Measurements from ENCODE around the gene CIPC.
A peak's percentile ranks its signal among the peaks of the same experiment; 100 is the strongest.

The CIPC gene

GRCh38 chr14:77104393-77104792, 6.3 kb downstream of the CIPC start:
- DNase-seq = no peak

GRCh38 chr14:77105145-77105939, 7.3 kb downstream of the CIPC start:
- DNase-seq = no peak

DNA sequence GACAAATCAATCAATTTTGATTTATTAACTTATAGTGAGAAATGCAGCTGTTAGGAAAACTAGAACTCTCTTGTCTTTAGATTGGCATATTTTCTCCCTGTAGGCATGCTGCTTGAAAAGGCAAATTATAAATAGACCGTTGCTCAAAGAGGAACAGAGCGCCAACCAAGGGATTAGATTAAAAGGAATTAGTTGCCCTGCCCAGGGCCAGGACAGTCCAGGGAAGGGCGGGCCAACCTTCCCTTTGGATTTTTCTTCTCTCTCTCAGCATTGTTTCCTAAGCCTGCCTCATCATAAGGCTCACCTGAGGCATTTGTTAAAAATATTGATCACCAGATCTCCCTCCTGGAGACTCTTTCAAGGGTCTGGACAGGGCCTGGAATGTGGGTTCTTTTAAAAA, 8.6 kb downstream of the CIPC start:
- no peak for DNase-seq

- DNase-seq = no peak
These were observed 9.2 kb downstream of the CIPC start for GRCh38 chr14:77107228-77107627.

DNA sequence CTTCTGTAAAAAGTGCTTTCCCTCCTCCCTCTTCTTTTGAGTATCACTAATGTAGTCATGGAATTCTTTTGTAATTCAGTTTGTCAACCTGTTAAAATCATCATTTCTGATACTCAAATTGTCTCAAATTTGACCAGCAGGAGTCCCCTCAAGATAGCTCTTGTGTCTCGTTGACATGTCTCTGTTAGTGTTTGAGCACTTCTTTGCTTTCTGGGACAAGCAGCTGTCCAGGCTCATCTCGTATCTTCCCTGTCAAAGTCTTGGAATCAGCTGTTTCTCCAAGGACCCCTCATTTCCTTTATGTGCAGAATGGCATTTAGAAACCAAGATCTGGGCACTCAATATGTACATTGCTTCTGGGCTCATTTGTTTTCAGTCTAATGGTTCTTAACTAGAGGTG, 10.7 kb downstream of the CIPC start:
- DNase-seq = no peak

- DNase-seq = no peak
These were observed 11.6 kb downstream of the CIPC start for GRCh38 chr14:77109656-77110055.

DNA sequence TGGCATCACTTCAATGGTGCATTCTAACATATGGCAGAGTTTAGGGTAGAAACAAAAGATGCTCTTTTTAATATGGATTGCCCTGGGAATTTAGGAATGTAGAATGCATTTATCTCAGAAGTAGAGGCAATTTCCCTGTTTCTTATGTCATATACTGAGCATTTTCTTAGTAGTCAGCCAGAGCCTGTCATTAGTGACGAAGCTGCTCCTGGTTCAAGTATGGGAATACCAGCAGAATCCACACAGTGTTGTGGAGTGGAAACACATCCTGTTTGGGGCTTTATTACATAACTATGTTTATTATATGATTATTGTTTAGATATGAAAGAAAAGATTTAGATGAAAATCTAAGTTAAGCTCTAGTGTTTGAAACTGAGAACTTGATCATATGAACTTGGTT, 12.2 kb downstream of the CIPC start:
- no peak for DNase-seq

DNA sequence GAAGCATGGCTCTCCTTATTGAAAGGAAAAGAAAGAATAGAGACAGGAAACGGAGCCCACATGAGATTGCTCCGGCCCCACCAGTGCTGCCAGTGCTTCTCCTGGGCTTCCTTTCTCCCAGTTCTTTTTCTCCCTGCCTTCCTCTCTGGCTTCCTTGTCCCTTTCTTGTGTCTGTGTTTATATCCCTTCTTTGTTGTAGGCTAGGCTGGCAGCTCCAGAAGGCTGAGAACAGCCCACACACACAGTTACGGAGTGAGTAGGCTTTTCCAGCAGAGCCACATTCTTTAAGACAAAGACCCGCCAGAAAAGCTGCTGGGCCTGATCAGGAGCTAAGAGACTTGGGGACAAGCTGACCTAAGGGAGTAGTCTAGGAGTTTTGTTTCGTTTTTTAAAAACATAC, 13.0 kb downstream of the CIPC start:
- no peak for DNase-seq

DNA sequence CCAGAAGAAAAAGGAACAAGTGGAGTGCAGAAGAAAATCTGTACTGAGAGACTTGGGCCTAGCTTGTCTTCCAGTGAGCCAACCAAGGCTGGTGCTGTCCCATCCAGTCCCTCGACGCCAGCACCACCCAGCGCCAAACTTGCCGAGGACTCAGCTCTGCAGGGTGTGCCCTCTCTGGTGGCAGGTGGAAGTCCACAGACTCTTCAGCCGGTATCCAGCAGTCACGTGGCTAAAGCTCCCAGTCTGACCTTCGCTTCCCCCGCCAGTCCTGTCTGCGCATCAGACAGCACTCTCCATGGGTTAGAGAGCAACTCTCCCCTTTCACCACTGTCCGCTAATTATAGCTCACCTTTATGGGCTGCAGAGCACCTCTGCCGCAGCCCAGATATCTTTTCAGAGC, 15.6 kb downstream of the CIPC start:
- DNase-seq = no peak

- no peak for DNase-seq
These were observed 16.6 kb downstream of the CIPC start for GRCh38 chr14:77114609-77115008.

DNA sequence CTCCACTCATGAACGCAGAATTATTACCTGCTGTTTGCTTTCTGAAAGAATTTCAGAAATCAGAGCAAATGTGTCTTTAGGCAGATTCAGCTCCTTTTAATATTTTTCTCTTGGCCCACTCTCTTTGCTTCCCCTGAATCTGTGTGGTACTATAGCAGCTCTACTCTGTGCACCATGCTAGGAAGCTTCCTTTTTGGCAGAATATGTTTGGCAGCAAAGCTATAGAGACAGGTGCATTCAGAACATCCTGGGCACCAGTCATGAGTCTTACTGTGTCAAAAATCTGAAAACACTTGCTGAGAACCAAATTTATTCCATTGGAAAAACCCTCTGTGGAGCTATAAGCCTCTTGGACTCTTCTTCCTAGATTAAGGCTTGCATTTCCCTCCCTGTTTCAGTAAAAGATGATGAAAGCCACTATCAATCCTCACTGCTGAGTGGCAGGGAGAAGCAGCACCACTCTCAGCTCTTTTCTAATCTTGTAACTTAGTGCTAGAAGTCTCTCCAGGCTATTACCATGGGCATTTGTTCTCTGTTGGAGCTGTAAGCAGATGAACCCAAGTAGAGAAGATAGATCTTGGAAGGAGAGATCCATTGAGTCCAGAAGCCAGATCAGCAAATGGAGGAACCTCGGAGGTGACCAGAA, 18.2 kb downstream of the CIPC start:
- no peak for DNase-seq

DNA sequence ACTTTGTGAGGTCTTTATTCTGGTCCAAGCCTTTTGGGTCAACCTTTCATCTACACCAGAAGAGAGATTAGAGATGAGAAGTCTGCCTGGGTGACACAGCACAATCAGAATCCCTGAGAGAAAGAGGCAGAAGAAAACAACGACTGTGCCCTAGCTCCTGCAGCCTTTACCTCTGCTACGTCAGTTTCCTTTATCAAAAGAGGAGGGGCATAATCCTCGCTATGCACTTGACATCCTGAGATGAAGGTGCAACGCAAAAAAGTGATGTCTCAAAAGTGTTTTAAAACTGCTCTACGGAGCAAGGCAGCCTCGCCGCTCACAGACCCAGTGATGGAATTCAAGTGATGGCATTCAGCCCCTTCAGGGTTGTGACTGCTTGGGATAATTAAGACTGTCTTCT, 21.8 kb downstream of the CIPC start:
- DNase-seq = no peak

- no peak for DNase-seq
These were observed 23.0 kb downstream of the CIPC start for GRCh38 chr14:77120771-77121743.

- DNase-seq = no peak
These were observed 24.6 kb downstream of the CIPC start for GRCh38 chr14:77122526-77123125.

DNA sequence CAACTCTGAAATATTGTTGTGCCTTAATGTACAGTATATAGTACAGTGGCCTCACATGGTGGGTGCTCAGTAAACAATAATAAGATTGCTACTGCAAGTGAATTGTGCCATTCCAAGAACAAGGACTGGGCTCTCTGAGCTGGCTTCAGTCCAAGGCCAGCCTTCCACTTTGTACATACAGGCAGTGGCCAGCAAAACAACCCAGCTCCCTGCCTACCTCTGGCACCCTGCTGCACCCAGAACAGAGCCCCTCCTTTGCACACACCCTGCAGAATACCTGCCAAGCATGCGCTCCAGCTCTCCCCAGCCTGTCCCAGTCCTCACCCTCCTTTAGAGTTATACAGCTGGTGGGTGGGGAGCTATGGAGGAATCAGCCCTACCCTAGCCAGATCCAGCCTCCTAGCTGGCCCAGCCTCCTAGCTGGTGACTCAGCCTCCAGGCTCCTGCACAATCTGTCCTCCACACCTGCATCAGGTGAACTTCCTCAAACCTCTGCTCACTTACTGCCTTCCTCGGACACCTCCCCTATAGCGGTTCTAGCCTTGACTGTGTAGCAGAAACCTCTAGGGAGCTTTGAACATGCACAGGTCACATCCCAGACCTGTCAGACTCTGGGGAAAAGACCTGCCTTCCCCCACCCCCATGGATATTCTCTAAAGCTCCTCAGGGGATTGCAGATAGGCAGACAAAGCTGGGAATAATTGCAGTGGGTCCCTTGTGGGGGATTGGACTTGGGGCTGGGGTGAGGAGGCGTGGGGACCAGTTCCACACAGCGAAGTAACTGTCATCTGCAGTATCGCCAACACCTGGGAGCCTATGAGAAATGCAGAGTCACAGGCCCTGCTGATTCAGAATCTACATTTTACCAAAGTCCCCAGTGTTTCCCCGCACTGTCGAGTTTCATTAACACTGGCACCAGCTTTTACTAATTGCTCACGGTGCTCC, 25.6 kb downstream of the CIPC start:
- DNase-seq = peak; percentile 26

DNA sequence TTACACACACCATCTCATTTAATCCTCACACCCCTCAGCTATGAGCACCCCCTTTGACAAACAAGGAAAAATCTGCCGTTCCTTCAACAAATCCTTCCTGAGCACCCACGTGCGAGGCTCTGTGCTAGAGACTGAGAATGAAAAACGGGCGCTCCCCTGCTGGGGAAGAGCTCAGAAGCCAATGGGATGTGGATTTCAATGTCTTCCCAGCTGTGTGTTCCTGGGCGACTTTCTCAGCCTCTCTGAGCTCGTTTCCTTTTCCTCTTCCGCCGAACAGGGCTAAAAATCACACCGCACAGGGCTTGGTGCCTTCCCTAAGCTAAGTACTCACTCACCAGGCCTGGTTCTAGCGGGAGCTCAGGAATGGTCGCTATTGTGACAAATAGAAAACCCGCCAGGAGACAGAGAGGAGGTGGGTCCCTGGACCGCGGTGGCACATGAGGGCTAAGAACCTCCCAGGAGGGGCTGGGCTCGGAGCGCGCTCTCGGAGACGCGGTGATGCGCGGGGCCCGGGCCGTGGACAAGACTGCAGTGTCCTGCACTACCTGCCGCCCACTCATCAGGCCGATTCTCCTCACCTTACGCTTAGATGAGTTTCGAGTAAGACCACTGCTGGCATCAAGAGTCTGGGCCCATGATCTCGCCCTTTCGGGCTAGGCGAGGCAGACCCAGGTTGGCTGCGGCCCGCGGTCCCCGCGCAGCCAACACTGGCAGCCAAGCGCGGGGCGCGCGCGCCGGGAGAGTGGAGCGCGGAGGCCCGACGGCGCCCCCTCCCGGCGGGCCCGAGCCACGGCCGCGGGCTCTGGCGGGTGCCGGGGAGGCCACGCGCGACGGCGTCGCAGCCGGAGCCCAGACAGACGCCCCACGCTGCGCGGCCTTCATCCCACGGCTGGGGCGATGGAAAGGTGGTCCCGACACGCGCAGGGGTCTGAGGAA, 26.6 kb downstream of the CIPC start:
- DNase-seq = no peak

GRCh38 chr14:77125281-77125801, 27.3 kb downstream of the CIPC start:
- DNase-seq = no peak

GRCh38 chr14:77125823-77126325, 27.8 kb downstream of the CIPC start:
- DNase-seq = no peak

- no peak for DNase-seq
These were observed 28.5 kb downstream of the CIPC start for GRCh38 chr14:77126461-77126990.

DNA sequence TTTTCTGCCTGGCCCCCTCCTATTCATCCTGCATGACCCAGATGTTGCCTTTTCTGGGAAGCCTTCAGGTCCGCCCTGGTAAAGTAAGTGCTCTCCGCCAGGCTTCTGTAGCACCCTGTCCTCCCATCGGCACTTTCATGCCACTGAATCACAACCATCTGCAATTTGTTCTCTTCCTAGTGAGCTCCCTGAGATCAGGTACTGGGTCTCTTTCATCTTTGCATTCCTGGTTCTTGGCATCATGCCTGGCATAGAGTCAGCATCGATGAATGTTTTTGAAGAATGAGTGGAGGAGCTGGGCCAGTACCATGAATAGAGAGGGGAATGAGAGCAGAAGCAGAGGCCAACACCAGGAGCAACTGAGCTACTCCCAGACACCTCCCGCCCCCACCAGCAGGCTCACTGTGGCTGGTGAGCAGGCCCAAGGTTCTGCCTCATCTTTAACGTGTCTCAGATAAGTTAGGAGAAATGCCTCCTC, 30.4 kb downstream of the CIPC start:
- DNase-seq = no peak

Data from SHP77 treated with DMSO at 0.1 percent for 48 hours (cell line).